ENCODE data around the gene EPM2AIP1. TPM values are rescaled to one million over a fixed set of nuclear protein-coding genes. Genes with fewer than 3 reads are reported as not detected.

EPM2AIP1 gene
- total RNA-seq, 2 experiments from 2014 or later, result 18.4 to 19.3 TPM

GRCh38 chr3:37028329-37028728, 35.4 kb upstream of the EPM2AIP1 start:
- ChIA-PET CTCF (no interaction called here), POLR2A (no interaction called here)
- no peaks in the 10 kb centered on the region for H3K9me3 Mint-ChIP-seq (ENCODE audit: insufficient read depth)
- ATAC-seq (no peak), DNase-seq (no peak)
- peaks cover 75% of the 10 kb centered on the region for H3K36me3 Mint-ChIP-seq (ENCODE audit: low read depth)
- no peaks in the 10 kb centered on the region for H3K27me3 Mint-ChIP-seq (ENCODE audit: low read depth)
- H3K4me3 Mint-ChIP-seq, result no peak overlapping the region
- H3K4me1 Mint-ChIP-seq (ENCODE audit: low read depth), result peaks cover 17% of the 10 kb centered on the region
- no peak overlapping the region for H3K27ac Mint-ChIP-seq

GRCh38 chr3:37026851-37027250, 33.9 kb upstream of the EPM2AIP1 start:
- ATAC-seq (no peak), DNase-seq (no peak)
- H3K27me3 Mint-ChIP-seq (ENCODE audit: low read depth), result no peaks in the 10 kb centered on the region
- H3K9me3 Mint-ChIP-seq (ENCODE audit: insufficient read depth), result no peaks in the 10 kb centered on the region
- H3K27ac Mint-ChIP-seq, result no peak overlapping the region
- CTCF ChIA-PET, result interaction anchor here (1.3 kb wide), 1 partner anchor 68 kb away, joined by 3 read pairs; no protein-coding TSS in a partner anchor
- POLR2A ChIA-PET, result no interaction called here
- peaks cover 17% of the 10 kb centered on the region for H3K4me1 Mint-ChIP-seq (ENCODE audit: low read depth)
- no peak overlapping the region for H3K4me3 Mint-ChIP-seq
- H3K36me3 Mint-ChIP-seq (ENCODE audit: low read depth), result peaks cover 74% of the 10 kb centered on the region

GRCh38 chr3:37025561-37026335, 32.8 kb upstream of the EPM2AIP1 start:
- DNase-seq, result no peak
- Mint-ChIP-seq H3K4me1 (ENCODE audit: low read depth) (peaks cover 15% of the 10 kb centered on the region), H3K4me3 (no peak overlapping the region), H3K27ac (no peak overlapping the region), H3K27me3 (ENCODE audit: low read depth) (no peaks in the 10 kb centered on the region), H3K9me3 (ENCODE audit: insufficient read depth) (no peaks in the 10 kb centered on the region), H3K36me3 (ENCODE audit: low read depth) (peaks cover 73% of the 10 kb centered on the region)
- CTCF ChIA-PET, result interaction anchor here (1.5 to 2.9 kb wide), 6 partner anchors 8 to 188 kb away, joined by 5 to 25 read pairs (median 12); partner anchors contain the start of genes EPM2AIP1 and MLH1
- ATAC-seq, result no peak
- POLR2A ChIA-PET, result no interaction called here

- H3K27ac Mint-ChIP-seq, result no peak overlapping the region
- peaks cover 7% of the 10 kb centered on the region for H3K4me1 Mint-ChIP-seq (ENCODE audit: low read depth)
- H3K9me3 Mint-ChIP-seq (ENCODE audit: insufficient read depth), result no peaks in the 10 kb centered on the region
- no peaks in the 10 kb centered on the region for H3K27me3 Mint-ChIP-seq (ENCODE audit: low read depth)
- POLR2A ChIA-PET, result interaction anchor here (0.8 kb wide), 2 partner anchors 10 to 201 kb away, joined by 3 read pairs; no protein-coding TSS in a partner anchor
- ATAC-seq, result no peak
- H3K36me3 Mint-ChIP-seq (ENCODE audit: low read depth), result peaks cover 74% of the 10 kb centered on the region
- DNase-seq, result no peak
- no peak overlapping the region for H3K4me3 Mint-ChIP-seq
- CTCF ChIA-PET, result interaction anchor here (0.8 to 2.9 kb wide), 15 partner anchors 9 to 201 kb away, joined by 3 to 25 read pairs (median 5); partner anchors contain the start of genes EPM2AIP1 and MLH1
These were observed 32.0 kb upstream of the EPM2AIP1 start for GRCh38 chr3:37024820-37025405.

- Mint-ChIP-seq H3K9me3 (ENCODE audit: insufficient read depth) (no peaks in the 10 kb centered on the region), H3K36me3 (ENCODE audit: low read depth) (peaks cover 78% of the 10 kb centered on the region), H3K27me3 (ENCODE audit: low read depth) (no peaks in the 10 kb centered on the region), H3K4me3 (no peak overlapping the region), H3K27ac (no peak overlapping the region), H3K4me1 (ENCODE audit: low read depth) (peaks cover 7% of the 10 kb centered on the region)
- no peak for DNase-seq
- ChIA-PET POLR2A (interaction anchor here (0.8 kb wide), 3 partner anchors 11 to 202 kb away, joined by 3 read pairs; no protein-coding TSS in a partner anchor), CTCF (interaction anchor here (0.6 to 2.9 kb wide), 16 partner anchors 9 to 202 kb away, joined by 3 to 25 read pairs (median 5); partner anchors contain the start of genes EPM2AIP1 and MLH1)
- no peak for ATAC-seq
These were observed 31.2 kb upstream of the EPM2AIP1 start for GRCh38 chr3:37024092-37024491.

- ATAC-seq (no peak), DNase-seq (no peak)
- H3K4me1 Mint-ChIP-seq (ENCODE audit: low read depth), result no peaks in the 10 kb centered on the region
- no peaks in the 10 kb centered on the region for H3K27me3 Mint-ChIP-seq (ENCODE audit: low read depth)
- CTCF ChIA-PET, result no interaction called here
- no peak overlapping the region for H3K4me3 Mint-ChIP-seq
- H3K27ac Mint-ChIP-seq, result no peak overlapping the region
- POLR2A ChIA-PET, result no interaction called here
- H3K36me3 Mint-ChIP-seq (ENCODE audit: low read depth), result peaks cover 71% of the 10 kb centered on the region
- H3K9me3 Mint-ChIP-seq (ENCODE audit: insufficient read depth), result no peaks in the 10 kb centered on the region
These were observed 24.8 kb upstream of the EPM2AIP1 start for GRCh38 chr3:37017683-37018082.

GRCh38 chr3:37016903-37017302, 24.0 kb upstream of the EPM2AIP1 start:
- Mint-ChIP-seq H3K4me3 (no peak overlapping the region), H3K27me3 (ENCODE audit: low read depth) (no peaks in the 10 kb centered on the region), H3K4me1 (ENCODE audit: low read depth) (no peaks in the 10 kb centered on the region), H3K9me3 (ENCODE audit: insufficient read depth) (no peaks in the 10 kb centered on the region), H3K36me3 (ENCODE audit: low read depth) (peaks cover 69% of the 10 kb centered on the region), H3K27ac (no peak overlapping the region)
- CTCF ChIA-PET, result no interaction called here
- POLR2A ChIA-PET, result no interaction called here
- ATAC-seq (no peak), DNase-seq (no peak)

- Mint-ChIP-seq H3K27ac (no peak overlapping the region), H3K9me3 (ENCODE audit: insufficient read depth) (no peaks in the 10 kb centered on the region)
- CTCF ChIA-PET, result interaction anchor here (1.0 kb wide), 1 partner anchor 10 kb away, joined by 3 read pairs; no protein-coding TSS in a partner anchor
These were observed 22.7 kb upstream of the EPM2AIP1 start for GRCh38 chr3:37015642-37016041.

GRCh38 chr3:37014620-37015019, 21.7 kb upstream of the EPM2AIP1 start:
- Mint-ChIP-seq H3K4me3 (no peak overlapping the region), H3K36me3 (ENCODE audit: low read depth) (peaks cover 60% of the 10 kb centered on the region), H3K9me3 (ENCODE audit: insufficient read depth) (no peaks in the 10 kb centered on the region), H3K27me3 (ENCODE audit: low read depth) (no peaks in the 10 kb centered on the region), H3K4me1 (ENCODE audit: low read depth) (peaks cover 3% of the 10 kb centered on the region), H3K27ac (no peak overlapping the region)
- DNase-seq (no peak), ATAC-seq (no peak)
- POLR2A ChIA-PET, result no interaction called here
- CTCF ChIA-PET, result interaction anchor here (1.0 kb wide), 1 partner anchor 9 kb away, joined by 3 read pairs; no protein-coding TSS in a partner anchor

More at GRCh38 chr3:37015642-37016041, 22.7 kb upstream of the EPM2AIP1 start:
- DNase-seq, result no peak
- Mint-ChIP-seq H3K4me3 (no peak overlapping the region), H3K27me3 (ENCODE audit: low read depth) (no peaks in the 10 kb centered on the region), H3K4me1 (ENCODE audit: low read depth) (peaks cover 3% of the 10 kb centered on the region), H3K36me3 (ENCODE audit: low read depth) (peaks cover 70% of the 10 kb centered on the region)
- ATAC-seq, result no peak
- POLR2A ChIA-PET, result no interaction called here

GRCh38 chr3:36993326-36994283, 674 bp upstream of the EPM2AIP1 start, which contains the start of gene MLH1:
Gene MLH1 (plus strand): TSS chr3:36993518. CDS start chr3:36993548, 30 bp downstream.
- Mint-ChIP-seq H3K4me3 (no peak within 1 kb of the TSS), H3K4me1 (ENCODE audit: low read depth) (peaks cover 42% of the 10 kb centered on the region), H3K9me3 (ENCODE audit: insufficient read depth) (no peaks in the 10 kb centered on the region), H3K36me3 (ENCODE audit: low read depth) (peaks cover 61% of the 10 kb centered on the region), H3K27me3 (ENCODE audit: low read depth) (no peaks in the 10 kb centered on the region), H3K27ac (no peak within 1 kb of the TSS)
- ChIA-PET POLR2A (interaction anchor here (0.5 to 2.9 kb wide), 19 partner anchors 11 to 437 kb away, joined by 3 to 24 read pairs (median 4); partner anchors contain the start of gene TRANK1), CTCF (interaction anchor here (1.0 to 2.7 kb wide), 7 partner anchors 15 to 151 kb away, joined by 3 to 14 read pairs (median 7); no protein-coding TSS in a partner anchor)
- ATAC-seq (peak; percentile 91), DNase-seq (peak; percentile 95)
